Calu3 (cell line): ENCODE results near the gene HES2. TPM values are rescaled to one million over a fixed set of nuclear protein-coding genes. Genes with fewer than 3 reads are reported as not detected.

Source experiments
- BruUV-seq: library from RNA; stranded (reverse); fragments of 400-500 nt; replicated peaks from 2 replicates; lab custom pipeline; 2021; lab: Mats Ljungman, UMichigan
- CTCF ChIA-PET: fragments of 300-600 bp; sonication (Branson Sonifier 250); formaldehyde crosslinking; loops from one replicate; lab custom pipeline; 2022; ENCODE audit warnings: antibody characterized with exemption; lab: Charles Lee
- DNase-seq: peaks from one replicate; pipeline ENCODE4 v3.0.0; 2022
- H3K27ac Mint-ChIP-seq: one replicate; pipeline ENCODE4 v1.8.0; 2022; ENCODE audit warnings: mixed read lengths; ENCODE audit not compliant: unreplicated experiment
- H3K27me3 Mint-ChIP-seq: one replicate; pipeline ENCODE4 v1.8.0; 2022; ENCODE audit warnings: mixed read lengths; ENCODE audit not compliant: unreplicated experiment
- H3K36me3 Mint-ChIP-seq: one replicate; pipeline ENCODE4 v1.8.0; 2022; ENCODE audit warnings: mild to moderate bottlenecking, moderate library complexity, mixed read lengths; ENCODE audit not compliant: insufficient read depth, unreplicated experiment
- H3K4me1 Mint-ChIP-seq: one replicate; pipeline ENCODE4 v1.8.0; 2022; ENCODE audit warnings: mild to moderate bottlenecking, low read depth, mixed read lengths; ENCODE audit not compliant: unreplicated experiment
- H3K4me3 Mint-ChIP-seq: one replicate; pipeline ENCODE4 v1.8.0; 2022; ENCODE audit warnings: mild to moderate bottlenecking, low read depth, moderate library complexity, mixed read lengths; ENCODE audit not compliant: unreplicated experiment
- H3K9me3 Mint-ChIP-seq: one replicate; pipeline ENCODE4 v1.8.0; 2022; ENCODE audit warnings: low read depth, mixed read lengths; ENCODE audit not compliant: unreplicated experiment
- intact Hi-C: fragments of 100-400 bp; cut with micrococcal nuclease; formaldehyde crosslinking; loops from one replicate; pipeline ENCODE4 v1.10.0; 2022; ENCODE audit not compliant: unreplicated experiment
- total RNA-seq: library from RNA; stranded (reverse); gene quantifications from 2 replicates; pipeline ENCODE4 v1.2.3, GENCODE V29; 2022
- TF ChIP-seq, protein P1 (sequence below): fragments of 200-600 bp; IDR thresholded peaks from one replicate; pipeline ENCODE4 v1.8.0; 2022; ENCODE audit warnings: antibody characterized with exemption; ENCODE audit not compliant: unreplicated experiment

The HES2 gene
- total RNA-seq, 1 experiment from 2014 or later: not detected

- H3K4me1 Mint-ChIP-seq: no peaks in the 10 kb centered on the region
- BruUV-seq: no TSS peak
- H3K4me3 Mint-ChIP-seq: no peak overlapping the region
- peaks cover 35% of the 10 kb centered on the region for H3K27me3 Mint-ChIP-seq
- TF ChIP-seq, protein P1, sequence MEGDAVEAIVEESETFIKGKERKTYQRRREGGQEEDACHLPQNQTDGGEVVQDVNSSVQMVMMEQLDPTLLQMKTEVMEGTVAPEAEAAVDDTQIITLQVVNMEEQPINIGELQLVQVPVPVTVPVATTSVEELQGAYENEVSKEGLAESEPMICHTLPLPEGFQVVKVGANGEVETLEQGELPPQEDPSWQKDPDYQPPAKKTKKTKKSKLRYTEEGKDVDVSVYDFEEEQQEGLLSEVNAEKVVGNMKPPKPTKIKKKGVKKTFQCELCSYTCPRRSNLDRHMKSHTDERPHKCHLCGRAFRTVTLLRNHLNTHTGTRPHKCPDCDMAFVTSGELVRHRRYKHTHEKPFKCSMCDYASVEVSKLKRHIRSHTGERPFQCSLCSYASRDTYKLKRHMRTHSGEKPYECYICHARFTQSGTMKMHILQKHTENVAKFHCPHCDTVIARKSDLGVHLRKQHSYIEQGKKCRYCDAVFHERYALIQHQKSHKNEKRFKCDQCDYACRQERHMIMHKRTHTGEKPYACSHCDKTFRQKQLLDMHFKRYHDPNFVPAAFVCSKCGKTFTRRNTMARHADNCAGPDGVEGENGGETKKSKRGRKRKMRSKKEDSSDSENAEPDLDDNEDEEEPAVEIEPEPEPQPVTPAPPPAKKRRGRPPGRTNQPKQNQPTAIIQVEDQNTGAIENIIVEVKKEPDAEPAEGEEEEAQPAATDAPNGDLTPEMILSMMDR: no peak
- H3K9me3 Mint-ChIP-seq: no peaks in the 10 kb centered on the region
- peaks cover 5% of the 10 kb centered on the region for H3K36me3 Mint-ChIP-seq
- intact Hi-C loops: no loop called here
- H3K27ac Mint-ChIP-seq: no peak overlapping the region
- peak; percentile 52 for DNase-seq
- CTCF ChIA-PET: no interaction called here
These were observed 8.0 kb upstream of the HES2 start for GRCh38 chr1:6427441-6428390.

DNA sequence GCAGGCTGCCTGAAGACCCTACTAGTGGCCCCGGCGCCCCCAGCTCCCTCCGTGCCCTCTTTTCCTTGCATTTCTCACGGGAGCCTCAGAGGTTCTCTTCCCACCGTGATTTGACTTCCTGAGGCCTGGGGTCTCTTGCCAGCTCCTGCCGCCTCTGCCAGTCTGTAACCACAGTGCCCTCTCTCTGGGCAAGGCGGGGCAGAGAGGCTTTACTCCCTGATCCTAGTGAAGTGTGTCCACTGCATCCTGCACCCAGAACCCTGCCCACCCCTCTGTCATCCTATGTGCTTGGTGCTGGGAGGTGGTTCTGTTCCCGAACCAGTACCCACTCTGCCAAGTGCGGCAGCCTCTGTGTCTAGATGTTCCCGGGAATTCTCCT lies 7.2 kb upstream of the HES2 start:
- Mint-ChIP-seq H3K4me1 (no peaks in the 10 kb centered on the region), H3K36me3 (peaks cover 5% of the 10 kb centered on the region), H3K27ac (no peak overlapping the region), H3K9me3 (no peaks in the 10 kb centered on the region), H3K27me3 (peaks cover 43% of the 10 kb centered on the region), H3K4me3 (no peak overlapping the region)
- CTCF ChIA-PET: no interaction called here
- DNase-seq: no peak
- intact Hi-C loops: no loop called here
- TF ChIP-seq, protein P1: no peak
- BruUV-seq: no TSS peak

DNA sequence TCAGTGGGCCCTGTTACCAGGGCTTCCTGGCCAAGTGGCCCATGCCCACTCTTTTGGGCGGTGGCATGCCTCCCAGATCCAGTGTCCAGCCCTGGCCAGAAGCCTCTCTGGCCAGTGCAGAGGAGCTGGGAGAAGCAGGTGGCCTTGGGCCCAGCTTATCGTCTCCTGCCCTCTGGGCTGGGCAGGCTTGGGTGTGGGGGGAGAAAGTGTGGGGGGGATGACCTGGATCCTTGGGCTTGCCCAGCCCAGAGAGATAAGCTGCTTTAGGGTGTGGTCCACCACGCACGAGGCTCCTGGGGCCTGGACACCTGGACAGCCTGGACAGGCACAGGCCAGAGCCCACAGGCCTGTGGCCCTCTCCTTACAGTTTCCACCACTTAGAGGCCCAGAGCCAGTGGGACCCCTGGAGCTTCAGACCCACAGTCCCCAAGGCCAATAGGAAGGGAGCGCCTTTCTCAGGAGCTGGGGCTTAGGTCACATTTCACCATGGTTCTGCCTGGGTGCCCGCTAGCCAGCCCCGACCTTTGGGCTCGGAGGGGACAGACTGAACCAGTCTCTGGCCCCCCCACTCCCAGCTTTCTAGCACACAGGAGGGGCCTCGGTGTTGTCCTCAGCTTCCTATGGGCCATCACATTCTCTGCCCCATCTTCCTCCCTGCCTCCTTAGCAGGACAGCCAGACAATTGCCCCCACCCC lies 6.7 kb upstream of the HES2 start:
- H3K9me3 Mint-ChIP-seq: no peaks in the 10 kb centered on the region
- H3K27ac Mint-ChIP-seq: no peak overlapping the region
- no TSS peak for BruUV-seq
- peaks cover 5% of the 10 kb centered on the region for H3K36me3 Mint-ChIP-seq
- CTCF ChIA-PET: interaction anchor here (0.6 kb wide), 1 partner anchor 9 kb away, joined by 3 read pairs; no protein-coding TSS in a partner anchor
- H3K27me3 Mint-ChIP-seq: peaks cover 47% of the 10 kb centered on the region
- H3K4me3 Mint-ChIP-seq: no peak overlapping the region
- no peak for DNase-seq
- no peaks in the 10 kb centered on the region for H3K4me1 Mint-ChIP-seq
- intact Hi-C loops: no loop called here
- TF ChIP-seq, protein P1: no peak

- intact Hi-C loops: no loop called here
- no TSS peak for BruUV-seq
- CTCF ChIA-PET: interaction anchor here (0.6 kb wide), 1 partner anchor 9 kb away, joined by 3 read pairs; no protein-coding TSS in a partner anchor
- TF ChIP-seq, protein P1: no peak
- Mint-ChIP-seq H3K4me1 (no peaks in the 10 kb centered on the region), H3K27me3 (peaks cover 46% of the 10 kb centered on the region), H3K9me3 (no peaks in the 10 kb centered on the region), H3K27ac (no peak overlapping the region), H3K36me3 (peaks cover 5% of the 10 kb centered on the region), H3K4me3 (no peak overlapping the region)
- no peak for DNase-seq
These were observed 5.9 kb upstream of the HES2 start for GRCh38 chr1:6425658-6426057.
